Stimulated activated CD4-positive, alpha-beta T cell treated with anti-CD3 and anti-CD28 coated beads, Interleukin-15, amount 100 ng/mL, for 48 hours (primary cell): ENCODE results near the gene WARS2.

Experiments
- DNase-seq, 2 donors: peaks; one replicate each; pipeline ENCODE4 v3.0.0-alpha.2; 2020; ENCODE audit warnings: low read depth in 2 of 2

The WARS2 gene

GRCh38 chr1:118984086-118984721 lies 156.2 kb downstream of the WARS2 start:
- DNase-seq = no peak

GRCh38 chr1:118983558-118984041 lies 156.9 kb downstream of the WARS2 start:
- no peak for DNase-seq

GRCh38 chr1:118982821-118983557 lies 157.5 kb downstream of the WARS2 start:
- no peak for DNase-seq

DNA sequence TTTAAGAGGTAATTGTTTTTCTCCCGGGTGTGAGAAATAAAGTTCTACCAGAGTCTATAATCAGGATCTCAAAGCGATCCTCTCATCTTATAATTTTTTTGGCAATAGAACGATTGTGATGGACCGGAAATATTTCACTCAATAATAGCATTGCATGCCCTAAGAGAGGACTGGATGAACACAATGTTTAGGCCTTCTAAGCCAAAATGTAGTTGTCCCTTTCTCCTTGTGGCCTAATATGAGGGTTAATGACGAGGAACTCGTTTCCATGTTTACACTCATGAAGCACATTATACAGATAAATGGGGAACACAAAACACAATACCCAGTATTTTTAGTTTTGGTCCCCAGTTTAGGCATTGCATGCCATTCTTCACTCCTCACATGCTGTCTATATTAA lies 158.2 kb downstream of the WARS2 start:
- no peak for DNase-seq

GRCh38 chr1:118981436-118981835 lies 159.0 kb downstream of the WARS2 start:
- DNase-seq = no peak
